ENCODE data around the gene AKIRIN2. TPM values are rescaled to one million over a fixed set of nuclear protein-coding genes. Genes with fewer than 3 reads are reported as not detected.
"Not testable (repeated sequence)": the region's sequence is repeated elsewhere in the genome, so short reads cannot be mapped to it uniquely, and the experiment has no call there.

AKIRIN2 gene
- total RNA-seq, 1 donor from 2014 or later = 30.2 TPM

DNA sequence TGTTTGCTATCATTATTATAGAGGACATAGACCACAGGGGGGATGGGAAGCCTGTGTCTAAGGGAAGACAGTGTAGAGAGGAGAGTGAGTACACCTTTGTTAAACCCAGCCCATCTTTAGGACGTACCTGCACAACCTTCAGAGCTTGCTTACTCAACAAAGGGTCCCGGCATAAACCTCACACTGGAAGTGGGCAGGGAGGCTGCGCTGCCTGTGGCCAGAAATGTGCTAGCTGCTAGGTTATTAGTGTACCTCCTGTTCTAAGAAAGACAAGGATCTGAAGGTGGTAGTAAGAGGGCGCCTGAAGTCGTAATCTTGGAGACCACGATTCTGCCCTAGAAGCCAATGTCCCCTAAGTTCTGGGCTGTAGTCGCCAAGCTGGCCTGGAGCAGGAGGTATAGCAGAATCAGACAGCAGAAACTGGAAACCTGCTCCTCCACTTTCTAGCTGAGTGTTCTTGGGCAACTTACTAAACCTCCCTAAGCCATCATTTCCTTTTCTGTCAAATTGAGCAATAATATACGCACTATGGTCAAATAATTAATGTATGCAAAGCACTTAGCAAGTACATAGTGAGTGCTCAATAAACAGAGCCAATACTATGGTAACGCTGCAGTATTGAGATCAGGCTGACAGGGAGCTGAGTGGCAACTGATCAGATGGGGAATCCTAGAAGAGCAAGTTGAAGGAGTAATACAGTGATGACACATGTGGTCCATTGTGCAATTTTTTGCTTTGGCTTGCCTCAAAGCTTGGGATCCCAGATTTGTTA is 16.8 kb upstream of the AKIRIN2 start:
- no peak for DNase-seq

DNA sequence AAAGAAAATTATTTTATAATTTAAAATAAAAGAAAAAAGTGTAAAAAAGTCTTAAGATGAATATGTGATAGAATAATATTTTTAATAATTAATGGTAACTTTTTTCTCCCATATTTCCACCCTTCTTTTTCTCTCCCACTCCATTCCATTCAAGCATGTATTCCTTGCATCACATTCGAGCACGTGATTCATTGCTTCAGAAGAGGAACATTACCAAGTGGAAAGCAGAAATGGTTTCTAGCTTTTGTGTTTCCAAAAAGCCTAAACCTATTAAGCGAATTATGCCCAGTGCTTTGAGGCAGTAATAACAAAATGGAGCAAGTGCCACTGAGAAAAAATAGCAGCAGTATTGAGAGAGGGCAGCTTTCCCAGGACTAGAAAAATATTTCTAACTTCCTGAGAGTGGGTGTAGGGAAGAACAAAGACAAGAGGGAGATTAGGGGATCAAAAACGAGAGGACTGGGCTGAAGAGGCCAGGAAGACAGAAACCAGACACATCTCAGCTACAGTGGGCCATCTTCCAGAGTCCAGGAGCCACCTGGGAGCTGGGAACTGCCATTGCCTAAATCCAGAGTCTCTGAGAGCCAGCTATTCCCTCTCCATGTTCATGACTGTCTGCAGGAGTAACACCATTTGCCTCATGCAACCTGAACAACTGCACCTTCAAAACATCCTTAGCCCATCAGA is 15.0 kb upstream of the AKIRIN2 start:
- DNase-seq = no peak

DNA sequence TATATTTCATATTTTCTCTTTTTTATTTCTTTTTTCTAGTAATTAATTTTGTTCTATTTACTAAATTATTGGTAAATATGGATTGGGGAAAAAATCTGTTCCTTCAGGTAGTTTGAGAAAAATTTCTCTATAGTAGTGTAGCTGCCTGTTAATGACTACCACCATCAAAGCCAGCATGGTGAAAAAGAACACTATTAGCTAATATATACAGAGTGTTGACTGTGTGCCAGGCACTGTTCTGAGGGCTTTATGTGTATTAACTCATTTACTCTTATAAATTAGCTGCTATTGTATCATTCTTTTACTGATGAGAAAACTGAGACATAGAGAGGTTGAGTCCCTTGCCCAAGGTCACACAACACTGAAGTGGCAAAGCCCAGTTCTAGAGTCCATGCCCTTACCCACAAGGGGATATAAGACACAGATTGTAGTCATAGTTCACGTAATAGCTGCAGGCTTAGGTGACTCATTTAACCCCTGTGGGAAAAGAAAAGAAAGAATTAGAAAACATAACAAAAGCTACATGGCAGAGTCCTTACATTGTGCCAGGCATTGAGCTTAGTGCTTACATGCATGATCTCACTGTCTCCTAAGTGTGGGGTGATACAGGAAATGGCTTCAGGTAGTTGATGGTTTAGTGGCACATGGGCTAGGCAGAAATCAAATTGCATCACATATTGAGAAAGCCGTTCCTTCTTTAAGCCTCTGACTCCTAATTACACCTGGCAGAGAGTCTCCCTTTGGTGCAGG is 12.2 kb upstream of the AKIRIN2 start:
- no peak for DNase-seq

GRCh38 chr6:87712713-87713112 is 10.7 kb upstream of the AKIRIN2 start:
- DNase-seq = not testable (repeated sequence)

DNA sequence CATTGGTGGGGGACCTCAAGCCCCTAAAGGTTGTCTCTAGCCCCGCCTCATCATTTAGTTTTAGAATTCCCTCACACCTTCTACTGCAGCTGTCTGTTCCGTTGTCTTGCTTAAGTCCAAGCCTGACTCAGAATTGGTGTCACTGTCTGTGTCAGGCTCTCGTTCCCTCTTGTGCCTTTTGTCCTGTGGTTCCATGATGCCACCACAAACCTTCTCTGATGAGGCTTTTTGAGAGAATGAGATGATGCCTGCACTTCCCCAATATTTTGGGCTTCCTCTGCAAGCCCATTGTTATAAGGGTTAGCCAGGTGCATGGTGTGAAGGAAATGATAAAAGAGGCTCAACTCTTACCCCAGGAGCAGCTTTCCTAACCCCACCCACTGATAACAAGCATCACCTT is 8.1 kb upstream of the AKIRIN2 start:
- DNase-seq = no peak

- not testable (repeated sequence) for DNase-seq
Measured at GRCh38 chr6:87708581-87709427, 6.8 kb upstream of the AKIRIN2 start.

- DNase-seq = no peak
Measured at GRCh38 chr6:87706187-87706966, 4.3 kb upstream of the AKIRIN2 start.

DNA sequence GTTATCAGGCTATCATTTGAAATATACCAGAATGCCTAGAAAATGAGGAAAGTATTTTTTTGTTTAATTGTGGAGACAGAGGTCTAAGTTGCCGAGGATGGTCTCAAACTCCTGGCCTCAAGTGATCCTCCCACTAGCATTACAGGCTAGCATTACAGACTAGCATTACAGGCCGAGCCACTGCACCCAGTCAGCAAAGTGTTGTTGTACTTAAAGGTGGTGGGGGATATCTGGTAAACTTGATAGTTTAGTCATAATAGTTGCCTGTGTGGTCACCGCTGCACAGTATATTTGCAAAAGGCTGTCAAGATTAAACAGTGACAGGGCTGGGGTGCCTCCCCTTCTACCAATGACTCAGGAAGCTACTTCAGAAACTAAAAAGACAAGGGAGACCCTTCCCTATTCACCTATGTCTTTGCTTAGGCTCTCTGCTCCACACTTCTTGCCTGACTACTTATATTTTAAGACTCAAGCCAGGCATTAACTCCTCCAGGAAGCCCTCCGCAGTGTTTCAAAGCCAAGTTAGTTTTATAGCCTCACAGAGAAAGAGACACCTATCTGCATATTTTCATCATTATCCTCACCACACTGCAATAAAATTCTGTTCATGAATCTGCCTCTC is 3.1 kb upstream of the AKIRIN2 start:
- DNase-seq = no peak

GRCh38 chr6:87703039-87703438 is 1.0 kb upstream of the AKIRIN2 start:
- not testable (repeated sequence) for DNase-seq

DNA sequence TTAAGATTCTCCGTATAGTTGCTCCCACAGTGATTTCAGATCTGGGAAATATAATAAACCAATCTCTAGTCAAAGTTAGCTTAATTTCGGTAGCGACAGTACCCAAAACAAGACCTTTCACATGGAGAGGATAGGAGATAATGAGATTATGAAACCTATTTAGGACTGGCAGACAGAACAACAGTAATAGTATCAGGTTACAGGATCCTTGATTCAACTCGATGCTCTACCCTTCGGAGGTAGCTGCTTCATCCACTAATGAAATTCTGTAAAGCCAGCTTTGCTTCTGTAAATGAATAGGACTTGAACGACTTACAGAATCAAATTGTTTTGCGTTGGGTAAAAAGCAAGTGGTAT is 534 bp upstream of the AKIRIN2 start:
- DNase-seq = peak; percentile 82

- DNase-seq = no peak
Measured at GRCh38 chr6:87701344-87701675, 723 bp downstream of the AKIRIN2 start.

DNA sequence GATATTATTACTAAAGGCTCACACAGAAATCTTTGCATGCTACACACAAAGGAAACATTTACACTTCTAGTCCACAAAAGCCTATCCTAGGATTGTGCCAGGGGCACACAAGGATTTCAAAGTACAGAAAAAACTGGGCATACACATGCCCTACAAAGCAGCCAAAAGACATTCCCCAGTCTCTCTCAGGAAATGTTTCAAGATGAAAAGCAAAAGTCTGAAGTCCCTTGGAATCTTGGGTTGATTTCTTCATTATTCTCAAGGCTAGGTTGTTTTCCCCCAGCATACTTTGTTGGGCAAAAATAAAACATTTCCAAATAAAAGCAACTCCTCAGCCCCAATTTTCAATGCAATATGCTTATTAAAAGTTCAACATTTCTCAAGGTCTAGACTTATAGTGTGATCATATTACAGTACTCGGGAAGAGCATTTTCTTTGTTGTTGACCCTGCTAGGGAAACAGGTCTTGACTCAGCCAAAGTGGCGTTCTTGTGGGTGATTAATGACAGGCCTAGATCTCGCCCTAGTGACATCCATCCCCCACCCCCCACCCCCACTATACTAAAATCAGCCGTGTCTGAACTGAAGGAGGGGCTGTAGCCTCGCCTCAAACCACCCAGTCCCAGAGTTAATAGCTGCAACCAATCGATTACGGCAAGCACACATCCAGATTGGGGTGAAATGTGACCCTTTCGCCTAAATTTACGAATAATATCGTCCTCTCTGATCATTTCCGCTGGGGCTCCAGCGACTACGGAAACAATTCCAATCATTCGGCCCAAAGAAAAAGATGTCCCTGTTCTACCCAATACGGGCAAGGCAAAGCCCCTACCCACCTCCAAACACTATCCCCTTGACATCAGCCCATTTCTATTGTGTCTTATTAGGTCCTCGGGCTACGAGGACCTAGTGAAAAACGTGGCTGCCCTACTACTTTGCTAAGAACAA is 1.4 kb downstream of the AKIRIN2 start:
- peak; percentile 61 for DNase-seq

DNA sequence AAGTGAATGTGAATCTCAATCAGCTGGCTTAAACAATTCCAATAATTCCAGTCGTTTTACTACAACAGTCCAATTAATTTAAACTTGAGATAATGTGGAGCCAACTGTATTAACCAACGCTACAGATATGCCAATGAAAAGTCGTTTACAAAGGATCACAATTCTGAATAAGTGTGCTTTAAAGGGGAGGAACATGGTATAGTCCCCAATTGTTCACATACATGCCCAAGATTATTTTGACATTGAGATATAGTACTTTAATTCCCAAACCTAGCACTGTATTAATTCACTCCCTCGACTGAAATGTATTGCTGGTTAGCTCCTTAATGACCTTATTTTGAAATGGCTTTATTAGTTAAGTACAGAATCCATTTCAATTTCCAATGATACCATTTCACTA is 2.5 kb downstream of the AKIRIN2 start:
- peak; percentile 8 for DNase-seq

DNA sequence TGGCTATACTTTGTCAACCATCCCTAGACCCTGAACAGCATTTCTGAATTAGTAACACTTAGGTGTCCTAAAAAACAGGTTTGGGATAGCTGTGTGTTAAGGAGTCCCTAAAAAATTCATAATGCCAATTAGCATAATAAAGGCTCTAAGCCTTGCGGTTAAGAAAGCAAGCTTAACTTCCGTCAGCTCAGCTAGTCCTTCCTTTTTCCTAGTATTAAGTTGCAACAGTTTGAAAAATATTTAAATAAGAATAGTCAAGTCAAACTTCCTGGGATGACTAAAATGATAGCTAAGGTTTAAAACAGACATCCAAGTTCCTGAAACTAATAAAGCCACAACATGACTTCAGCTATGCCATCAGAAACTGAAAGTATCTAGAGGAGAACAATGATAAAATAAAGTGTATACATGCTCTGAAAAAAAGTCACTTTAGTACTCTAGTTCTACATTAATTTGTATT is 3.5 kb downstream of the AKIRIN2 start:
- DNase-seq = no peak

- peak; percentile 93 for DNase-seq
Measured at GRCh38 chr6:87697581-87698546, 4.2 kb downstream of the AKIRIN2 start.

- DNase-seq = not testable (repeated sequence)
Measured at GRCh38 chr6:87696817-87697216, 5.2 kb downstream of the AKIRIN2 start.

DNA sequence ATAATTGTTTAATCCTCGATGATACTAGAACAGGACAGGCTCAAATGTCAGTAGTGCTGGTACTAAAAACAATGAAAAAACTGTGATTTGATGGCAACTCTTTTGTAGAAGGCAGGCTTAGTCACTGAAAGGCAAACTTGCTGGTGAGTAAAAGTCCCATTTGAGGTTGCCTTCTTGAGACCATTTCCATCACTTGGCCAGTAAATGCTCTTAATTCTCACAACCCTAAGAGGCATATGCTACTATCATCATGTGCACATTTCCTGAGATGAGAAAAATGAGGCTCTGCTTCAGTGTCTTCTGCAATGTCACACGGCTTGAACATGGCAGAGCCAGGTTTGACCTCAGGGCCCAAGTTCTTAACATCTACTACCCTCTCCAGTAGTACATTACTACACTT is 9.9 kb downstream of the AKIRIN2 start:
- DNase-seq = no peak

- DNase-seq = no peak
Measured at GRCh38 chr6:87690441-87690840, 11.6 kb downstream of the AKIRIN2 start.

DNA sequence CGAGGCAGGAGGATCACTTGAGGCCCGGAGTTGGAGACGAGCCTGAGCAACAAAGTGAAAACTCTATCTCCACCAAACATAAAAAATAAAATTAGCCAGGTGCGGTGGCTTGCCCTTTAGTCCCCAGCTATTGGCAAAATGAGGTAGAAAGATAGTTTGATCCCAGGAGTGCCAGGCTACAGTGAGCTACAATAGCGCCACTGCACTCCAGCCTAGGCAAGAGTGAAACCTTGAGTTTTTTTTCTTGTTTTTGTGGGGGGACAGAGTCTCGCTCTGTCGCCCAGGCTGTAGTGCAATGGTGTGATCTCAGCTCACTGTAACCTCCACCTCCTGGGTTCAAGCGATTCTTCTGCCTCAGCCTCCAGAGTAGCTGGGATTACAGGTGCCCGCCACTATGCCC is 14.1 kb downstream of the AKIRIN2 start:
- not testable (repeated sequence) for DNase-seq

All from skin of body (tissue), 2 donors.